Liver (tissue), 9 donors: ENCODE data around the gene HEXIM2. TPM values are rescaled to one million over a fixed set of nuclear protein-coding genes. Genes with fewer than 3 reads are reported as not detected.

Experiments
- DNase-seq: peaks from one replicate; pipeline ENCODE4 v3.0.0-alpha.2; 2017; ENCODE audit warnings: low spot score
- H3K27ac ChIP-seq, 2 donors: one replicate each; pipeline ENCODE4 v1.7.0; 2013; ENCODE audit warnings: inconsistent platforms in 2 of 2, low read length in 2 of 2, control low read depth in 1 of 2, low read depth in 1 of 2, mild to moderate bottlenecking in 1 of 2
- H3K27me3 ChIP-seq, 4 donors: one replicate each; pipeline versions ENCODE4 v1.6.1 to v1.7.0; 2013; ENCODE audit warnings: low read length in 3 of 4, inconsistent platforms in 1 of 4, mild to moderate bottlenecking in 1 of 4, moderate library complexity in 1 of 4; ENCODE audit not compliant: control insufficient read depth in 4 of 4, insufficient read depth in 4 of 4
- H3K36me3 ChIP-seq, 4 donors: one replicate each; pipeline versions ENCODE4 v1.6.1 to v1.7.0; 2013; ENCODE audit warnings: low read length in 3 of 4, mild to moderate bottlenecking in 3 of 4, low read depth in 1 of 4, moderate library complexity in 1 of 4; ENCODE audit not compliant: control insufficient read depth in 4 of 4, insufficient read depth in 3 of 4
- H3K4me1 ChIP-seq, 4 donors: one replicate each; pipeline versions ENCODE4 v1.6.1 to v1.7.0; 2013; ENCODE audit warnings: low read length in 3 of 4, mild to moderate bottlenecking in 3 of 4, moderate library complexity in 1 of 4; ENCODE audit not compliant: control insufficient read depth in 4 of 4, insufficient read depth in 4 of 4
- H3K4me3 ChIP-seq, 3 donors: one replicate each; pipeline versions ENCODE4 v1.6.1 to v1.7.0; 2013; ENCODE audit warnings: low read length in 3 of 3, control low read depth in 1 of 3, low read depth in 1 of 3, mild to moderate bottlenecking in 1 of 3
- H3K9ac ChIP-seq, 2 donors: one replicate each; pipeline ENCODE4 v1.7.0; 2013; ENCODE audit warnings: low read length in 2 of 2, mild to moderate bottlenecking in 2 of 2, moderate library complexity in 2 of 2, control low read depth in 1 of 2, low read depth in 1 of 2
- H3K9me3 ChIP-seq, 4 donors: one replicate each; pipeline versions ENCODE4 v1.6.1 to v1.7.0; 2013; ENCODE audit warnings: low read length in 3 of 4; ENCODE audit not compliant: control insufficient read depth in 4 of 4
- ATF3 ChIP-seq: IDR thresholded peaks from 2 replicates; pipeline ENCODE4 v1.6.1; 2016; ENCODE audit warnings: antibody characterized with exemption
- CTCF ChIP-seq: fragments of 150-350 bp; IDR thresholded peaks from 2 replicates; pipeline ENCODE4 v1.5.1; 2017; ENCODE audit warnings: improper control_type of control experiment, low read depth, low read length; ENCODE audit not compliant: missing input control
- EGR1 ChIP-seq, 2 donors: IDR thresholded peaks; 2 replicates each; pipeline ENCODE4 v1.6.1; 2016 to 2018; ENCODE audit warnings: antibody characterized with exemption in 2 of 2, low read depth in 2 of 2
- FOXA1 ChIP-seq: IDR thresholded peaks from 2 replicates; pipeline ENCODE4 v1.6.1; 2016; ENCODE audit warnings: antibody characterized with exemption
- FOXA2 ChIP-seq: IDR thresholded peaks from 2 replicates; pipeline ENCODE4 v1.6.1; 2016; ENCODE audit warnings: antibody characterized with exemption
- GABPA ChIP-seq, 2 donors: IDR thresholded peaks in 1 of 2; conservative IDR thresholded peaks in 1 of 2; 2 replicates each; pipeline ENCODE4 v1.6.1; 2016; ENCODE audit warnings: antibody characterized with exemption in 2 of 2, mild to moderate bottlenecking in 1 of 2, moderate library complexity in 1 of 2
- HNF4A ChIP-seq, 2 donors: conservative IDR thresholded peaks; 2 replicates each; pipeline ENCODE4 v1.6.1; 2016; ENCODE audit warnings: antibody characterized with exemption in 2 of 2, mild to moderate bottlenecking in 2 of 2
- HNF4G ChIP-seq: IDR thresholded peaks from 2 replicates; pipeline ENCODE4 v1.6.1; 2016; ENCODE audit warnings: antibody characterized with exemption
- JUND ChIP-seq, 2 donors: IDR thresholded peaks; 2 replicates each; pipeline ENCODE4 v1.6.1; 2016; ENCODE audit warnings: antibody characterized with exemption in 2 of 2
- MAX ChIP-seq: IDR thresholded peaks from 2 replicates; pipeline ENCODE4 v1.6.1; 2016; ENCODE audit warnings: antibody characterized with exemption
- NR2F2 ChIP-seq: IDR thresholded peaks from 2 replicates; pipeline ENCODE4 v1.6.1; 2016; ENCODE audit warnings: antibody characterized with exemption
- RAD21 ChIP-seq, 2 donors: IDR thresholded peaks; 2 replicates each; pipeline ENCODE4 v1.6.1; 2016; ENCODE audit warnings: antibody characterized with exemption in 2 of 2, mild to moderate bottlenecking in 2 of 2
- REST ChIP-seq: IDR thresholded peaks from 2 replicates; pipeline ENCODE4 v1.6.1; 2016; ENCODE audit warnings: antibody characterized with exemption, mild to moderate bottlenecking
- RXRA ChIP-seq, 2 donors: IDR thresholded peaks; 2 replicates each; pipeline ENCODE4 v1.6.1; 2017 to 2018; ENCODE audit warnings: antibody characterized with exemption in 2 of 2, mild to moderate bottlenecking in 1 of 2
- SP1 ChIP-seq: IDR thresholded peaks from 2 replicates; pipeline ENCODE4 v1.6.1; 2018; ENCODE audit warnings: antibody characterized with exemption, mild to moderate bottlenecking
- TAF1 ChIP-seq: conservative IDR thresholded peaks from 2 replicates; pipeline ENCODE4 v1.6.1; 2016; ENCODE audit warnings: antibody characterized with exemption, mild to moderate bottlenecking
- YY1 ChIP-seq: IDR thresholded peaks from 2 replicates; pipeline ENCODE4 v1.6.1; 2016; ENCODE audit warnings: antibody characterized with exemption, mild to moderate bottlenecking
- WGBS: extraction: QIAGEN DNeasy Blood & Tissue Kit; methylation state at CpG from one replicate; pipeline ENCODE4 v1.1.7; 2013; 5-methylcytosine and 5-hydroxymethylcytosine counted together
- polyA plus RNA-seq, 2 donors: library from polyadenylated mRNA; stranded (reverse) in 1 of 2; unstranded in 1 of 2; fragments of 200-250 nt in 1 of 2; fragments of >200 nt in 1 of 2; fragmentation: Nextera tagmentation in 1 of 2; extraction: Ambion mirVana in 1 of 2; gene quantifications; one replicate each; pipeline versions ENCODE4 v1.2.1 to v1.2.3, GENCODE V29; 2013 to 2015
- total RNA-seq, 2 donors: library from RNA; depleted of rRNA; stranded (reverse); fragments of >200 nt; gene quantifications; one replicate each; pipeline ENCODE4 v1.2.3, GENCODE V29; 2014
- TF ChIP-seq, protein P1 (sequence below): IDR thresholded peaks from 2 replicates; pipeline ENCODE4 v1.6.1; 2016; ENCODE audit warnings: antibody characterized with exemption
- donor health status: healthy.
- donor health status: healthy.
- donor health status: healthy.
- donor health status: healthy.
- donor health status: healthy.

Gene HEXIM2
- total and polyA plus RNA-seq, 4 donors, result 3.5 to 10.7 (median 5.5) TPM

- DNase-seq, result no peak
- 95% methylated on average over 19 of the region's 19 CpGs for WGBS
- H3K4me3 ChIP-seq, result no peak overlapping the region
- no peaks in the 10 kb centered on the region for H3K9me3 ChIP-seq
- no peaks in the 10 kb centered on the region for H3K36me3 ChIP-seq
- TF ChIP-seq FOXA1 (no peak), JUND (IDR thresholded peaks at IDR 0.05) (no peak), RAD21 (IDR thresholded peaks at IDR 0.05) (no peak), RXRA (IDR thresholded peaks at IDR 0.05) (no peak), EGR1 (IDR thresholded peaks at IDR 0.05; ENCODE audit: low read depth in 2 of 2) (no peak), YY1 (no peak), GABPA (IDR thresholded peaks at IDR 0.05 in 1 of 2, conservative IDR thresholded peaks at IDR 0.05 in 1 of 2) (no peak), ATF3 (no peak), CTCF (no peak), MAX (no peak), TAF1 (no peak), HNF4A (conservative IDR thresholded peaks at IDR 0.05) (no peak), REST (no peak), FOXA2 (no peak), HNF4G (no peak), NR2F2 (no peak), SP1 (no peak)
- TF ChIP-seq, protein P1, sequence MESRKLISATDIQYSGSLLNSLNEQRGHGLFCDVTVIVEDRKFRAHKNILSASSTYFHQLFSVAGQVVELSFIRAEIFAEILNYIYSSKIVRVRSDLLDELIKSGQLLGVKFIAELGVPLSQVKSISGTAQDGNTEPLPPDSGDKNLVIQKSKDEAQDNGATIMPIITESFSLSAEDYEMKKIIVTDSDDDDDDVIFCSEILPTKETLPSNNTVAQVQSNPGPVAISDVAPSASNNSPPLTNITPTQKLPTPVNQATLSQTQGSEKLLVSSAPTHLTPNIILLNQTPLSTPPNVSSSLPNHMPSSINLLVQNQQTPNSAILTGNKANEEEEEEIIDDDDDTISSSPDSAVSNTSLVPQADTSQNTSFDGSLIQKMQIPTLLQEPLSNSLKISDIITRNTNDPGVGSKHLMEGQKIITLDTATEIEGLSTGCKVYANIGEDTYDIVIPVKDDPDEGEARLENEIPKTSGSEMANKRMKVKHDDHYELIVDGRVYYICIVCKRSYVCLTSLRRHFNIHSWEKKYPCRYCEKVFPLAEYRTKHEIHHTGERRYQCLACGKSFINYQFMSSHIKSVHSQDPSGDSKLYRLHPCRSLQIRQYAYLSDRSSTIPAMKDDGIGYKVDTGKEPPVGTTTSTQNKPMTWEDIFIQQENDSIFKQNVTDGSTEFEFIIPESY, result no peak
- no peak overlapping the region for H3K27ac ChIP-seq
- no peaks in the 10 kb centered on the region for H3K27me3 ChIP-seq
- no peak overlapping the region for H3K9ac ChIP-seq
- peaks cover 0 to 3% (median 0%) of the 10 kb centered on the region in 4 donors for H3K4me1 ChIP-seq
These were observed 47.4 kb upstream of the HEXIM2 start for GRCh38 chr17:45114117-45114932.
